HG03039 (cell line): ENCODE results near the gene UGCG.
"Not testable (repeated sequence)": the region's sequence is repeated elsewhere in the genome, so short reads cannot be mapped to it uniquely, and the experiment has no call there.

Experiments
- ATAC-seq: cut with Tn5 transposase; IDR thresholded peaks from one replicate; pipeline ENCODE4 v1.9.1; 2021; ENCODE audit warnings: mild to moderate bottlenecking, moderate library complexity; ENCODE audit not compliant: unreplicated experiment

UGCG gene

DNA sequence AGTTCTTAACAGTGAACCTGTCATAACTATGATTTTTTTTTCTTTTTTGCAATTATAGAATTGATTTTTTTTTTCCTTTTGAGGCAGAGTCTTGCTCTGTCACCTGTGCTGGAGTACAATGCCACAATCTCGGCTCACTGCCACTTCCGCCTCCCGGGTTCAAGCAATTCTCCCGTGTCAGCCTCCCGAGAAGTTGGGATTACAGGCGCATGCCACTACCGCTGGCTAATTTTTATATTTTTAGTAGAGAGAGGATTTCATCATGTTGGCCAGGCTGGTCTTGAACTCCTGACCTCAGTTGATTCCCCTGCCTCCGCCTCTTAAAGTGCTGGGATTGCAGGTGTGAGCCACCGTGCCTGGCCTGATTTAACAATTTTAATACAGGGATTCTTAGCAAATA lies 21.4 kb downstream of the UGCG start:
- no peak for ATAC-seq

DNA sequence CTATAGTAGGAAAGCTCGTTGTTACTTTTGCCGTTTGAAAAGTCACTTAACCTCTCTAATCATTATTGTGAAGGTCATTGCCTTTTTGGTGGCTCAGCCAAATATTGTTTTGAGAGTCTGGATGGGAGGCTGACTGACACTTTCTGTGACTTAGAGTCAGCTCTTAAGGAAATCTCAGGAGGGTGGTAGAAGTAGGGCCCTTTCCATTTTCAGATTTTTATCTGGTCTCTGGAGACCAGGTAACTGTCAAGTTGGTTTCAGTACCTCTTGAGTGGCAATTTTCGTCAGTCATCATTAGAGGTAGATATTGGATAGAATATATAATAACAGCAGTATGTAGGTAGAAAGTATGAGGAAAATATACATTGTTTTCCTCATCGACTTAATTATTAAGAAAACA lies 23.3 kb downstream of the UGCG start:
- no peak for ATAC-seq

DNA sequence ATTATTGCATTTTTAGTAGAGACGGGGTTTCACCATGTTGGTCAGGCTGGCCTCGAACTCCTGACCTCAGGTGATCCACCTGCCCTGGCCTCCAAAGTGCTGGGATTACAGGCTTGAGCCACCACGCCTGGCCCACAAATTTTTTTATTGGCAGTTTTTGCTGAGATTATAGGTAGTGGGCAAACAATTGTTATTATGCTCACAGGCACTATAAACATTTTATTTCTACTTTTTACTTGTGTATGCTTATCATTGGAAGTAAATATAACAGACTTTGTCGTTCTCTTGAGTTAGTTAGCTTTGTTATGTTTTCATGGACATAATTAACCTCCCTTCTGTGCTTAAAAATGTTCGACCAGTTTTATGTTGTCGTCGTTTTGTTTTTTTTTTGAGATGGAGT lies 23.9 kb downstream of the UGCG start:
- no peak for ATAC-seq

DNA sequence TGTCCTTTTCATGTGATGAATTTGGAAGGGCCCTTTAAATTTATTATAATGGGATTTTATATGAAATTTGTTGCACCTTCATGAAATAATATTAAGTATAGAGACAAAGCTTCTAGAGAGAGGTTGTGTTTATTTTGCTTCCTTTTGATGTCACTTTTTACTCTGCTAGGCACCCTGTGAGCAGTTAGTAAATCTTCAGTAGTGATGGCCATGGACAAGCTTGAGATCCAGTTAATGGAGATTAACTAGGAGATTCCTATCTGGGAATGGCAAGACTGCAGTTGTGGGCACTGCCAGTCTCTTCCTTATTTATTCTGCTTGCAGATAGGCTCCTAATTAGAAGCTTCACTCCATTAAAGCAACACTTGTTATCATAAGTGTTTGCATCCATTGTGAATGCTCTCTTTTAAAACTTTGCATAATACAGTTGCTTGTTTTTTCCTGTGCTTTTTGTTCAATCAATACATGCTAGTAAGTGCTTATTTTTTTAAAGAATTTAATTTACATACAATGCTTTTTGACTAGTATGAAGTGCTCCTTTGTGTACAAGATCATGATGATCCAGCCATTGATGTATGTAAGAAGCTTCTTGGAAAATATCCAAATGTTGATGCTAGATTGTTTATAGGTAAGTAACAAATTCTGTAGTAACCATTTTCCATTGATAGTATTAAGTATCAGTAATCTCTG lies 25.9 kb downstream of the UGCG start:
- ATAC-seq, result no peak

DNA sequence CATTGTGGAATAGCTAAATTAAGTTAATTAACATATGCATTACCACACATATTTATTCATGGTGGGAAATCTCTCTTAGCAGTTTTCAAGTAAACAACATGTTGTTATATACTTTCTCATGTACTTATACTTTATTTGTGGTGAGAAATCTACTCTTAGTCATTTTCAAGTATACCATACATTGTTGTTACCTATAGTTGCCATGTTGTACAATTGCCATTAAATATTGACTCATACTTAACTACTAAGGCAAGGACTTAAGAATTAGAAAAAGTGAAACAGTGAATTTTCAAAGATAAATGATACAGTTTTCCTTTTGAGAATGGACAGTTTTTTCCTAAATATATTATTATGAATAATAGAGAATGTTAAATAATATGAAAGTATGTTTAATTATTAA lies 27.7 kb downstream of the UGCG start:
- ATAC-seq, result no peak

DNA sequence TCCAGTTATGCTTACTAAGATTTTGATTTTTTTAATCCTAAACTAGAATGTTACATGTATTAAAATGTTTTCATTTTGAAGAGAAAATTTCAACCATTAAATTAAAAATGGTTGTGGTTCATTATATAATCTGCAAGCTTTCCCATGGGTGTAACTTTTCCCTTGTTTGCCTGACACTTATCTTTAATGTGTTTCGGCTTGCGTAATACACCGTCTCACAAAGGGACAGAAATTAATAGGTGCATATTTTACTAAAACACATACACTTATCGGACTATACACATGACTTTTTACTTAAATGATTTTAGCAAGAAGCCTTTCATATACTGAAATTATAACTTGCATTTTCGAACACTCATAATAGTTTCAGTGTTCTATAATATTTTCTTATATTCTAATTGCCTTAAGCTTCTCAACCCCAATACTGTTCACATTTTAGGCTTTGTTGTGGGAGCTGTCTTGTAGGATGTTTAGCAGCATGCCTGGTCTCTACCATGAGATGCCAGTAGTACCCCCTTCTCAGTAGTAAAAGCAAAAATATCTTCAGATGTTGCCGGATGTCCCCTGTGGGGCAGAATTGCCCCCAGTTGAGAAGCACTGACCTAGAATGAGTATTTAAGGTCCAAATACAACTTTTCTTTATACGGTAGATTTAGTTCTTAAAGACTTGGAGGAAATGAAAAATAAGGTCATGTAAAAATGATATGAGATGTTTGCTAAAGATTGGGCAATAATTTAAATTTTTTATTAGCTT lies 28.6 kb downstream of the UGCG start:
- ATAC-seq, result no peak

DNA sequence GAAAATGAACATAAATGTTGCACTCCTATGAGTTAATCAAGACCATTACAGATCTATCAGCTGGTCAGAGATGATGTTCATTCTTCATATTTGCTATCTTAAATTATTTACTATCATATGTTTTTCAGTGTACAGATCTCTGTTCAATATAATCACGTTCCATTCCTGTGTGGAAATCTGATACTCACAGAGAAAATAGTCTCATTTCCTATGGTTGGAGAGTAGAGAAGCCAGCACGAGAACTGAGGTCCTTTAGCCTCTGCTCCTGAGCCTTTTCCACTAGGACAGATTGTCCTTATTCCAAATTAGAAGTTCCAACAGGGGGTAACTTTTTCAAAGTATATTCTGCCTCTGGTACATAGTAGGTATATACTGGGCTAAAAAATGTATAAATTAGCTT lies 29.2 kb downstream of the UGCG start:
- no peak for ATAC-seq

DNA sequence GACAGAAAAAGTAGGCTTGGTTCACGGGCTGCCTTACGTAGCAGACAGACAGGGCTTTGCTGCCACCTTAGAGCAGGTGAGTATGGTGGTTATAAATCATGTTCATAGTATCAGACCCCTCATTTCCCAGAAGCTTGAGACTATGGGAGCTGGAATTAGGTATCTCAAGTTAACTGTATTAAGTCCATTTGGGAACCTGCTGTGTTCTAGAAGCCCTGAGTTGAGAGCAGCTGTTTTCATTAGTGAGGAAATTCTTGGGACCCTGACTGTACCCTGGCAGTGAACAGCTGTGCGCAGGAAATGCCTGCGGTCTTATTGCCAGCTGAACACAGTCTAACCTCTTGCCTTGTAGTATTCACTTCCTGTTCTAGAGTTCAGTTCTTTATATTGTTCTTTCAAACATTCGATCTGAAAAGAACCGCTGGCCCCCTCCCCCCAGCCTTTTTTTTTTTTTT lies 29.8 kb downstream of the UGCG start:
- peak; percentile 88 for ATAC-seq

DNA sequence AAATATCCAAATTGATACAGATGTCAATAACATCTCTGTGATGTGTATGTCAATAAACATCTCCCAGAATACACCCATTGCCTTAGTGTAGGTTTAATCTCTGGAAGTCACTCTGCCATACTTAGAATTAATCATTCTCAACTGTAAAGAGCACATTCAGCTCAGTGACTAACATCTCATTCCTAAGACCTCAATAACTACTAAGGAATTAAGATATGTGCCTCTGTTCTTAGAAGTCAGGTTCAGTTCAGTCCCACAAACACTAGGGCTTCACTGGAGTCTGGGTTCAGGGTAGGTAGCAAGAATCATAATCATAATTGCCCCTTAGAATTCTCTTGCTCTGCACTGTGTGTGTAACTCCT lies 31.7 kb downstream of the UGCG start:
- no peak for ATAC-seq

DNA sequence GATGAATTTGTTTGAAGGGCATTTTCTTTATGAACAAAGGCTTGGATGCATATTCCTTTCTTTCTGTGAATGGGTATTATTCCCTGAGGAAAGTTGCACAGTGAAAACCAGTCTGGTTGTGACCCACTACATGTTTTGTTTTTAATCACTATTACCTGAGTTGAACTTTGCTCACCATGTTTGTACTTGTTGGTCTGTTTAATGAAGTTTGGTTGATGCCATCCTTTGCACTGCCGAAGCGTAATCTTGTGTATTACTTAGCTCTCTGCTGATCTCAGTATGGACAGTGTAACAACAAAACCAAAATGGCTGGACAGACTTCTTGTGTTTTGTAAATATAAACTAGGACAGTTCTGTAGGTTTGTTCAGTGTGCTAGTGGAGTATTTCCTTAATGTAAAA lies 38.1 kb downstream of the UGCG start:
- no peak for ATAC-seq

DNA sequence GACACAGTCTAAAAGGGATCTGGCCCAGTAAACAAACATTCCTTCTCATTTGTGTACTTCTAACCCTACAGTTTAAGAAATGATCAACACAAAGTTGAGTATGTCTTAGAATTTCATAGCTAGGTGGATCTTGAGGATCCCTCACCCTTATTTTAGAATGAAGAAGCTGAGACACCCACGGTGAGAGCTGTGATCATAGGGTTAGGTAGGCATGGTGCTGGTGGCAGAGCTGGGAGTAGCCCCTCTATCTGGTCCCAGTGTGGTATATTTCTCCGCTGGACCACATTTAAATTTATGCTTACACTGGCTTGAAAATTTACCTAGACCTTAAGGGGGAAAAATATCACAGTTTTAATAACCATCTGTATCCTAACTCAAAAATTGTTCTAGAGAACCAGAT lies 39.8 kb downstream of the UGCG start:
- ATAC-seq, result no peak

DNA sequence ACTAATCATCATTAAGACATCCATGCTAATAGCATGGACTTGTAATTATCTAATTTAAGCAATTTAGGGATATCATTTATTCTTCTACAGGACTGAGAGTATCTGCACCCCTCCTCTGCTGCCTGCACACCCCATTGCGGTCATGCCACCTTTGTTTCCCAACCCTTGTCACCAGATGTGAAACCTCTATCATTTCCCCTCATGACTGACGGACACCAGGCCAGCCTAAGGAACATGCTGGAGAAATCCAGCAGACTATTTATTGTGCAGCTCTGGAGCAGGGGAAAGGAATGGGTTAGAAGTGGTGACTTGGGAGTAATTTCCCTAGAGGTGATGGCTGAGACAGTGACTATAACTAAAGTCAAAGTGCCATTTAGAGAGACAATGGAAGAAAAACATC lies 40.7 kb downstream of the UGCG start:
- ATAC-seq, result no peak

DNA sequence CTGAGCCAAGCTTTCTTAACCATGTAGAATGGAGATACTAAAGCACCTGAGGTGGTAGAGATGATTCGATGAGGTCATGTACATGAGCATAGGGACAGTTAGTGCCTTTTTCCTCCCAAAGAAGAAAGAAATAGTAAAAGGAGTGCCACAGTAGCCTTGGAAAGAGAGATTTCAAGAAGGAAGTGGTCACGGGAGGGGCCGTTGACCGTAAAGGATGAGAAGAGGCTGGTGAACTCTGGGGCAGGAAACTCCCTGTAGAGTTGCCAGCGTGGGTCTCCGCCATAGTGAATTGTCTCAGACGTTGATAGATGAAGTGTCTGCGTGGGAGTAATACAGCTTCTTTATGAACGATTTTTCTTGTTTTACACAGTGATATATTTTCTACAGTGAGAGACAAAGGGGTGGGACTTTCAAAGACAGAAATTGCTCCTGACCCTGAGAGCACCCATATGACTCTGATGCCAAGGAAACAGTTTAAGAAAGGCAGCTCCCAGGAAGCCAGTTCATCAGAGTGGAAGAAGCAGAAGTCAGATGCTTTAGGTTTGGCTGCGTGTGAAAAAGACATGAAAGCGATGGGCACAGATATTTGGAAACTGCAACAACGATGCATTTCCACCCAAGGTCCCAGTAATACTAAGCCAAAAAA lies 41.3 kb downstream of the UGCG start:
- ATAC-seq, result no peak

DNA sequence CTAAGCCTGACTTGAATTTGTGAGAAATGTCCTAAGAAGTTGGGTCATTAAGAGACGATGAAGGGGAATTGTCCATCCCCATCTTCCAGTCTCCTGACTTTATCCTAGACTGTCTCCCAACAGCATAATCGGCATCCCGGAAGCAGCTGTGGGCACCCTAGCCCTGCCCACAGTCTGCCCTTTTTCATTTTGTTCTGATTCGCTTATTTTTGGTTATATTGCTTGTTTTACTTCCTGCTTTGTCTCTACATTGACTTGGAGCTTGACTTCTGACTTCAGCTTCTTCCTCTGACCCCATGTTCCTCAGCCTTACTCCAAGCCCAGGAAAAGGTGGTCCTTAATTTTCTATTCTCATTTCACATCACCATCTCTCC lies 41.8 kb downstream of the UGCG start:
- ATAC-seq, result no peak

DNA sequence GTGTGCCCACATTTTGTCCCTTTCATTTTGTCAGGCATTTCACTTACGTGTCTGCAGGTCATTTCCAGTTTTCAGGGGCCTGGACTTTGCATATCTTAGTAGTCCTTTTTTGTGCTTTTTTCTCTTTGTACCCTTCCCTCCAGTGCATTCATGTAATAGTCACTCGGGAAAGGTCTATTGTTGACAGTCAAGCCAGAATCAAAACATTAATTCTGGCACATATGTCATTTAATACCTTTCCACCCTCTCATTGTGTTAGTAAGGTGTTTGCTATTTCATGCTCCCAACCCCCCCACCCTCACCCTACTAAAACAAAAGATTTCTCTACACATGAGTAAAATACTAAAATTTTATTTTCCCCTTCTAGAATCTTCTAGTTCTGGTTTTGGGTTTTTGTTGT lies 42.7 kb downstream of the UGCG start:
- ATAC-seq, result no peak

DNA sequence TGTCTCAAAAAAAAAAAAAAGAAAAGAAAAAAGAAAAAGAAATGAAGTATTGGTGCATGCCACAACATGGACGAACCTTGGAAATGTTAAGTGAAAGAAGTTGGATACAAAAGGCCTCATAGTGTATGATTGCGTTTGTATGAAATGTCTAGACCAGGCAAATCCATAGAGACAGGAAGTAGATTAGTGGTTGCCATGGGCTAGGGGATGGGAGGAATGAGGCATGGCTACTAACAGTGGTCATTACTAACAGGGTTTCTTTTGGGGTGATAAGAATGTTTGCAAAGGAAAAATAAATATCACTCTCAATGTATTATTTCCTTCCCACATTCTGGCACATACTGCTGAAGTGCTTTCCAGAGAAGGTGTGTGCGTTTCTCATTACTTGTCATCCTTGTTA lies 44.1 kb downstream of the UGCG start:
- ATAC-seq, result no peak

DNA sequence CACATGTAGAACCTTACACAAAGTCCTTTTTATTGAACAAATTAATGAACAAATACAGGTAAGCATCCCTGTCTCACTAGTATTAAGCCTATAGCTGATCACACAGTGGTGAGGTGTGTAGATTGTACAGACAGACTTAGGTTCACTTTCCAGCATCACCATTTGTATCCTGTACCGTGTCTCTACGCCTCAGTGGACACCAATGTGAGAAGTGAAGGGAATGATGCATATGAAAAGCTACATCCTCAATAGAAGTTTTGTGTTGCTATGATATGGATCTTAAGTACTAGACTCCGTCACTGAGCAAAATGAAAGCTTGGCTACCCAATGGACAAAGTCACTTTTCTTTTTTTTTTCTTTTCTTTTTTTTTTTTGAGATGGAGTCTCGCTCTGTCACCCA lies 46.6 kb downstream of the UGCG start:
- ATAC-seq, result no peak

DNA sequence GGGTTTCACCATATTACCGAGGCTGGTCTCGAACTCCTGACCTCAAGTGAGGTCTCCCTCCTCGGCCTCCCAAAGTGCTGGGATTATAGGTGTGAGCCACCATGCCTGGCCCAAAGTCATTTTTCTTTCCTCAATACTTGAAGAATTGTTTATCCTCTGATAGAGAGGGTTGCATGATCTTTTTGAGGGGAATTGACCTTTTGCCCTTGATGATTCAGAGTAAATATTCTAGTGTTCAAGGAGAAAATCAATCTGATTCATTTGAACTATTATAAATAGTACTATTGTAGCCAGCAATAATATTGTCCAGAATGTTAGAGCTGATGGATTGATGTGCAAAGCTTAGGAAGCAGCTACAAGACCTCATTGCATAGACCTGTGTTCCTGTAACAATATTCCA lies 47.1 kb downstream of the UGCG start:
- no peak for ATAC-seq

DNA sequence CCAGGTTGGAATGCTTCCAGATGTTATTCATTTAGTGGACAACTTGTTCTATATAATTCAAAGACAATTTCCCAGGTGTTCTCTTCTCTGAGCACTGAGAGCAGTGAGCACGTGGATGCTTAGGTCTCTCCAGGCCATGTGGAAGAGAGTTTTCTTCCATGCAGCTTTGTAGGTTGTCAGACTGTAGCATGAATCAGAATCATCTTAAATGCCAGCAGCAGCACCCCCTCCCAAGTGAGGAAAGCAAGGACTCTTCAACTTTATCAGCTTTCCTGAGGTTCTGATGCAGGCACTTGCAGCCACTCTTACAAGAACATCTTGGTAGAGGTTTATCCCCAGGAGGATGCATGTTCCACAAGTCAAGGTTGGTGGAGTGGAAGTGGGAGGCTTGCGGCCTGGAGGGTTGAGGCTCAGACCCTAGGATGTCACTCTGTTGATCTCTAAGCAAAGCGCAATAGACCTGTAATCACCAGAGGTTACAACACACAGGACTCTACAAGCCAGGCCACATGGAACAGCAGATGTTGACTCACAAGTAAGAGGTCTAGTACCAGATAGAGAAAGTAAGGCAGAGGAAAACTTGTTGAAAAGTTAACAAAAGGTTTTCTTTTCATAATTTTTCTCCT lies 47.7 kb downstream of the UGCG start:
- no peak for ATAC-seq

DNA sequence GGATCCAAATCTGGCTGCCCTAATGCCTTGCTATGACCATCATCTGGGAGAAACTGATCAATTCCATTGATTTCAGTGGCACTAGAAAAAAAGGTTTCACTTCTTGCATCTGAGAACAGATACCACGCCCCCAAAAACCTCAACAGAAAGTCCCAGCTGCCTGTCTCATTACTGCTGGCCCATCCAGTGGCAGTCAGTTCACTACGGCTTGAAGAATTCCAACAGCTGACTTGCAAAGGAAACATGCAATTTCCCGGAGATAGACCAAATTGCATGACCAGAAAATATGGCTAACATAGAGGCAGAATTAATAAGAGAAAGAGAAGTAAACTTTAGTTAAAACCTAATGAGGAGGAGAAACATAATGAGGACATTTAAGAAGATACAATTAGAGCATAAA lies 48.6 kb downstream of the UGCG start:
- peak; percentile 56 for ATAC-seq

DNA sequence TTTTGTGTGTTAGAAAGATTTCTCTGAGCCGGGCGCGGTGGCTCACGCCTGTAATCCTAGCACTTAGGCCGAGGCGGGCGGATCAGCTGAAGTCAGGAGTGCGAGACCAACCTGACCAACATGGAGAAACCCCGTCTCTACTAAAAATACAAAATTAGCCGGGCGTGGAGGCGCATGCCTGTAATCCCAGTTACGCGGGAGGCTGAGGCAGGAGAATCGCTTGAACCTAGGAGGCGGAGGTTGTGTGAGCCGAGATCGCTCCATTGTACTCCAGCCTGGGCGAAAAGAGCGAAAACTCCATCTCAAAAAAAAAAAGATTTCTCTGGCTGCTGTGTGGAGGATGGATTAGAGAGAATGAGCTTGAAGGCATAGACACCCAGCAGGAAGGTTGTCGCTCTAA lies 51.5 kb downstream of the UGCG start:
- ATAC-seq, result not testable (repeated sequence)

DNA sequence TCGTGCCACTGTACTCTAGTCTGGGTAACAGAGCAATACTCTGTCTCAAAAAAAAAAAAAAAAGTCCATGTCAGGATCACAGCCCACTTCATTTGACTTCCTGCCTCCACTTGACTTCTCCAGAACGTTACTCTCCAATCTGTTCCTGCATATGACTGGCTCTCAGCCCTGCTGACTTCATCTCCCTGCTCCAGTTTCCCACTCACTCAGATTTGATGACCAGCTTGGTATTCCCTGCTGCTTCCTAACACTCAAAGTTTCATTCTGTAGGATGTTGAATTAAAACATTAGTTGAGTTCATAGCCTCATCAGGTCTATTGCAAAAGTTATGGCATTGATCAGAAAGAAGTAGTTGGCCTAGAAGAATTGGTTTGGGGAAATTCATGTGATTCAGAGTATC lies 52.3 kb downstream of the UGCG start:
- no peak for ATAC-seq
